Immature natural killer cell (primary cell): ENCODE results near the gene FNDC3B. TPM values are rescaled to one million over a fixed set of nuclear protein-coding genes. Genes with fewer than 3 reads are reported as not detected.
"Not testable (repeated sequence)": the region's sequence is repeated elsewhere in the genome, so short reads cannot be mapped to it uniquely, and the experiment has no call there.

ENCODE experiments used
- DNase-seq, 3 donors: peaks; one replicate each; pipeline ENCODE4 v3.0.0; 2022; ENCODE audit warnings: mixed read lengths in 1 of 3
- H3K27ac Mint-ChIP-seq, 6 donors: one replicate each; pipeline ENCODE4 v1.8.0; 2020; ENCODE audit warnings: mixed read lengths in 6 of 6, mild to moderate bottlenecking in 5 of 6, inconsistent platforms in 4 of 6, moderate library complexity in 3 of 6
- H3K27me3 Mint-ChIP-seq, 3 donors: one replicate each; pipeline ENCODE4 v1.8.0; 2020 to 2021; ENCODE audit warnings: low read depth in 3 of 3, mild to moderate bottlenecking in 3 of 3, mixed read lengths in 3 of 3, moderate library complexity in 3 of 3, inconsistent platforms in 1 of 3
- H3K36me3 Mint-ChIP-seq, 3 donors: one replicate each; pipeline ENCODE4 v1.8.0; 2020; ENCODE audit warnings: mixed read lengths in 3 of 3, inconsistent platforms in 2 of 3, mild to moderate bottlenecking in 2 of 3
- H3K4me1 Mint-ChIP-seq, 2 donors: one replicate each; pipeline ENCODE4 v1.8.0; 2020; ENCODE audit warnings: inconsistent platforms in 2 of 2, mild to moderate bottlenecking in 2 of 2, mixed read lengths in 2 of 2, moderate library complexity in 1 of 2
- H3K4me3 Mint-ChIP-seq, 5 donors: one replicate each; pipeline ENCODE4 v1.8.0; 2020; ENCODE audit warnings: mild to moderate bottlenecking in 5 of 5, mixed read lengths in 5 of 5, inconsistent platforms in 3 of 5, moderate library complexity in 3 of 5
- H3K9me3 Mint-ChIP-seq, 6 donors: one replicate each; pipeline ENCODE4 v1.8.0; 2020; ENCODE audit warnings: mild to moderate bottlenecking in 6 of 6, mixed read lengths in 6 of 6, inconsistent platforms in 4 of 6, moderate library complexity in 3 of 6
- polyA plus RNA-seq, 3 donors: library from polyadenylated mRNA; unstranded; fragments of 300-500 nt; fragmentation: Illumina TruSeq; gene quantifications; one replicate each; pipeline ENCODE4 v1.2.3, GENCODE V29; 2021

FNDC3B gene
- polyA plus RNA-seq, 3 donors from 2014 or later = 19.7 to 46.1 (median 24.4) TPM

DNA sequence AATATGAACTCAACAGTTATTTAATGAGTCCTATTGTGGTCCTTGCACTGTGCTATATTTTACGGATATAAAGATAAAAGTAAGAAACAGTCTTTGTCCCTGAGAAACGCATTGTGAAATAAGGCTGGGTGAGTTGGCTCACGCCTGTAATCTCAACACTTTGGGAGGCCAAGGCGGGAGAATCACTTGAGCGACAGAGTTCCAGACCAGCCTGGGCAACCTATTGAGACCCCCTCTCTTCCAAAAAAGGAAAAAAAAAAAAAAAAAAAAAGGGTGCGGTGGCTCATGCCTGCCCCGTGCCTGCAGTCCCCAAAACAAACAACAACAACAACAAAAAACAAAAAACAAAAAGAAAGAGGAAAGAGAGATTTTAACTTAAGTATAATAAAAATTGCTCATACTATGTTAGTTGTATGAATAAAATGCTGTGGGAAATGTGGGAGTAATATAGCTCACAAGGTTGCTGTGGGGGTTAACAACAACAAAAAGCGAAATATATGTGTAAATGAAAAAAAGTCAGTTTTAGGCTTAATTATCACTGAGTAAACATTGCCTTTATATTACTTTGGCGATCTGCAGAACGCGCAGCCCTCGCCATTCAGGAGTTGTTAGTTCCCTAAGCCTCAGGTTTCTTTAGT, 461 bp upstream of the FNDC3B start:
- Mint-ChIP-seq H3K4me3 (peak overlapping the region; percentile 97 to 99 (median 98)), H3K4me1 (peaks cover 74 to 81% of the 10 kb centered on the region in 2 donors)

DNA sequence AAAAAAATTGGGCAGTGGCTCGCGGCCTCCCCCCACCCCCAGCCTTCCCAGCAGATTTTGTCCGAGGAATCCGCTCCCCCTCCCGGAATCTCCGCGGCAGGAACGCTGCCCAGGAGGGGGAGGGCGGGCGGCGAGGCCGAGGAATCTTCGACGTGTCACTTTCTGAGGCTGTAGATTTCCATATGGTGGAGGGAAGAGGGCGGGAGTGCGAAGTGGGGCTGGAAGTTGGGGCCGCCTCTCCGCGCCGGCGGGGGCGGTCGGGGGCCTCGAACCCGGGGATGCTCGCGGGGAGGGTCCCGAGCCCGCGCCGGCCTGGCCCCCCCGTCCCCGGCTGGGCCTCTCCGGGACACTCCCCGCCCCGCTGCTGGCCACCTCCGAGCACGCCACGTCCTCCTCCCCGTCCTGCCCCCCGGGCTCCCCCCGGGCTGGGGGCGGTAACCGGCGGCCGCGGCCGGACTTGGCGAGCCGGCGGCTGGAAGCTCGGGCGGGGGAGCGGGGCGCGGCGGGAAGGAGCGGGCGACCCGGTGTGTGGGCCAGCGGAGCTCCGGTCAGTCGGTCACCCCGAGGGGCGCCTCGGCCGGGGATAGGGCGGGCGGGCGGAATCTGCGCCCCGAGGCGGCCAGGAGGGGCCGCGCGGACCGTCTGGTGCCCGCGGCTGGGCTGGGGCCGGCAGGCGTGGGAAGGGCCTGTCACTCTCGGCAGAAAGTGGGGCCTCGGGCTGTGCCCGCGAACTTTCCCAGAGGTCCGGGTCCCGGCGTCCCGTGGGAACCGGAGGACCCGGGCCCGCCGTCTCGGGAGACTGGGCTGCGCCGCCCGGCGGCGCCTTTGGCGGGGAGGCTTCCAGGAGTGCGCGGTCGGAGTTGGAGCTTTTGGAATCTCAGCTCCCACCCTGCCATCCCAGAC, 951 bp downstream of the FNDC3B start:
- no peaks in the 10 kb centered on the region for H3K9me3 Mint-ChIP-seq
- H3K27me3 Mint-ChIP-seq = peaks cover 3 to 15% (median 11%) of the 10 kb centered on the region in 3 donors
- H3K27ac Mint-ChIP-seq = peak overlapping the region; percentile 88 to 98 (median 93)
- DNase-seq = peak; percentile 65 to 66 (median 66)
- peaks cover 78 to 86% of the 10 kb centered on the region in 2 donors for H3K4me1 Mint-ChIP-seq
- peak overlapping the region; percentile 87 to 99 (median 90) for H3K4me3 Mint-ChIP-seq
- H3K36me3 Mint-ChIP-seq = peaks cover 0 to 4% (median 0%) of the 10 kb centered on the region in 3 donors

More for the DNA sequence above, 461 bp upstream of the FNDC3B start:
- no peak for DNase-seq
- peaks cover 0 to 4% (median 0%) of the 10 kb centered on the region in 3 donors for H3K36me3 Mint-ChIP-seq
- H3K9me3 Mint-ChIP-seq = no peaks in the 10 kb centered on the region
- H3K27ac Mint-ChIP-seq = peak overlapping the region; percentile 93 to 99 (median 98)
- peaks cover 3 to 15% (median 11%) of the 10 kb centered on the region in 3 donors for H3K27me3 Mint-ChIP-seq

DNA sequence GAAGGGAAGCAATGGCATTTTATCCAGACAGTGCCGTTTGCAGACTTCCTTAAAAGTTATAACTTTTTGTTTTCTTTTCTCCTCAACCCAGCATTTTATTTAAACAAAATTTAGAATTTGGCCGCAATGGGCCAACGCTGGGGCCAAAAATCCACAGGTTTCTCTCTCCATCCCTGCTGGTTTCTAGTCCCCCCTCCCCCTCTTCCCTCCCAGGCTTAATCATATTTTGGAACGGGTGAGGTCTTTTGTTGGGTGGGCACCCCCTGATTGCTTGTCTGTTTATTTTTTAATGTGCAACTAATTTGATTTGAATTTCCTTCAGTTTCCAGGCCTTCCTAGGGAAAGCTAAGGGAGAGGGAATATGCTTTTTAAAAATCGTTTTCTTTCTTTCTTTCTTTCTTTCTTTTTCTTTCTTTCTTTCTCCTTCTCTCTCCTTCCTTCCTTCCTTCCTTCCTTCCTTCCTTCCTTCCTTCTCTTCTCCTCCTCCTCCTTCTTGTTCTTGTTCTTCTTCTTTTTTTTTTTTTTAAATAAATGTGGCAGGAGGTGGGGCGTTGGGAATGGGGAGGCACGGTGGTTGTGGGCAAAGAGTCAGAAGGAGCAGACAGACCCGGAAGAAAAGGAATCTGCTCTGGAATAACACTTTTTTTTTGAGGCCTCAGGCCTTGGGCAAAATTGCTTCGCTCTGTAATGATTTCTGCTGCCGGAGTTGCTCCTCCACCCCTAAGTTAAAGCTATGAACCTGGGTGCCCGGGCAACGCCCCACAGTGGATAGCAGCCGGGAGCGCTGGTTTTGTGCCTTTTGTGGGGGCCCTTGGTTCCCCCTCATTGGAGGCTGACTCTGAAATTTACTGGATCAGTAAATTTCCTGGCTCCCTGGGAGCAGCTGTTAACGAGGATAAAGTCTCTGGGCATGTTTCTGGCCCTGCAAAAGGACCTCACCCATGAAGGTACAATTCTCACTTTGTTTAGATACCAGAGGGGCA, 1.9 kb downstream of the FNDC3B start:
- peak overlapping the region; percentile 85 to 99 (median 90) for H3K4me3 Mint-ChIP-seq
- peak overlapping the region; percentile 88 to 94 (median 91) for H3K27ac Mint-ChIP-seq
- H3K36me3 Mint-ChIP-seq = peaks cover 0 to 4% (median 0%) of the 10 kb centered on the region in 3 donors
- peaks cover 3 to 15% (median 11%) of the 10 kb centered on the region in 3 donors for H3K27me3 Mint-ChIP-seq
- no peaks in the 10 kb centered on the region for H3K9me3 Mint-ChIP-seq
- DNase-seq = no peak
- H3K4me1 Mint-ChIP-seq = peaks cover 76 to 86% of the 10 kb centered on the region in 2 donors

DNA sequence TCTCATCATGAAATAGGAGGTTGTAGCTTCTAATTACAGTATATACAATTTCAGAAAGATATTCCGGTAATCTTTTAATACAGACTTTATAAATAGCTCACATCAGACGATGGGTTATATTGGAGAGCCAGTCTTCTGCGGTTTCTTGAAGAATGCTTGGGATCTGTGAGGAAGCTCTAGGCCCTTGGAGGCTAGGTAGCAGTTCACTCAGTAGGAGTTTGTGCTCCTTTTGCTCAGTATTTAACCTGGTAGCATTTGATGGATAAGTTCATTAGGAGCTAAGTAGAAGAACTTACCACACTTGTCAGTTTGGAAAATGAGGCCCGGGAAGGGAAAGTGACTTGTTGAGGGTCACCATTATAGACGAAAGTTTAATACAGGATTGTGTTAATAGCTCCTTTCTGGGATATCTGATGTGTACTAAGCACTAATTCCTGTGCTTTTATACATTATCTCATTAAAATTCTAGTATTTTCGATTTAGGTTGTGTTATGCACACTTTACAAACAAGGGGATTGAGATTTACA, 2.8 kb downstream of the FNDC3B start:
- no peak for DNase-seq
- Mint-ChIP-seq H3K27ac (peak overlapping the region; percentile 88 to 93 (median 90)), H3K9me3 (no peaks in the 10 kb centered on the region), H3K27me3 (peaks cover 3 to 15% (median 11%) of the 10 kb centered on the region in 3 donors), H3K4me3 (peak overlapping the region; percentile 85 to 99 (median 90)), H3K36me3 (peaks cover 0 to 4% (median 0%) of the 10 kb centered on the region in 3 donors), H3K4me1 (peaks cover 75 to 86% of the 10 kb centered on the region in 2 donors)

DNA sequence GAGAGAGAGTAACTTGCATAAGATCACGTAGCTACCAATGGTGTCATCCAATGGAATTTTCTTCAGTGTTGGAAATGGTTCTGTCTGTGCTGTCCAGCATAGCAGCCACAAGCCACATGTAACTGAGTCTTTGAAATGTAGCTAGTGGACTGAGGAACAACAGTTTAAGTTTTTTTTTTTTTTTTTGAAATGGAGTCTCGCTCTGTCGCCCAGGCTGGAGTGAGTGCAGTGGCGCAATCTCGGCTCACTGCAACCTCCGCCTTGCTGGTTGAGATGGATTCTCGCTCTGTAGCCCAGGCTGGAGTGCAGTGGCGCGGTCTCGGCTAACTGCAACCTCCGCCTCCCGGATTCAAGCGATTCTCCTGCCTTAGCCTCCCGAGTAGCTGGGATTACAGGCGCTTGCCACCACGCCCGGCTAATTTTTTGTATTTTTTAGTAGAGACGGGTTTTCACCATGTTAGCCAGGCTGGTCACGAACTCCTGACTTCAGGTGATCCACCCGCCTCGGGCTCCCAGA, 3.3 kb downstream of the FNDC3B start:
- peaks cover 75 to 86% of the 10 kb centered on the region in 2 donors for H3K4me1 Mint-ChIP-seq
- not testable (repeated sequence) for H3K36me3 Mint-ChIP-seq, H3K9me3 Mint-ChIP-seq, DNase-seq
- H3K27ac Mint-ChIP-seq = peak overlapping the region; percentile 88 to 93 (median 90)
- peaks cover 3 to 15% (median 11%) of the 10 kb centered on the region in 3 donors for H3K27me3 Mint-ChIP-seq
- peak overlapping the region; percentile 85 to 99 (median 90) for H3K4me3 Mint-ChIP-seq

DNA sequence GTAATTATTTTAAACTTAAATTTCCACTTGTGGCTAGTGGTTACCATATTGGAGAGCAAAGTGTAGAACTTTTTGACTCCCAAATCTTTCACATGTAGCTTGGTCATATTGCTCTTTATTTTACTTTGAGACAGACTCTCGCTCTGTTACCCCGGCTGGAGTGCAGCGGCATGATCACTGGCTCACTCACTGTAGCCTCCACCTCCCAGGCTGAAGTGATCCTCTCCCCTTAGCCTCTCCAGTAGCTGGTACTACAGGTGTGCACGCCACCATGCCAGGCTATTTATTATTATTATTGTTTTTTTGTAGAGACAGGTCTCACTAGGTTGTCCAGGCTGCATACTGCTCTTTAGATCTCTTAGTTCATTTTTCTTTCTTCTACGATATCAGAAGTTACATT, 3.9 kb downstream of the FNDC3B start:
- Mint-ChIP-seq H3K4me1 (peaks cover 74 to 85% of the 10 kb centered on the region in 2 donors), H3K4me3 (peak overlapping the region; percentile 28 to 65 (median 46)), H3K27me3 (peaks cover 3 to 15% (median 11%) of the 10 kb centered on the region in 3 donors), H3K9me3 (no peaks in the 10 kb centered on the region), H3K27ac (peak overlapping the region in 5 of 6 donors; percentile 54 to 82 (median 64)), H3K36me3 (peaks cover 0 to 4% (median 0%) of the 10 kb centered on the region in 3 donors)
- DNase-seq = no peak

DNA sequence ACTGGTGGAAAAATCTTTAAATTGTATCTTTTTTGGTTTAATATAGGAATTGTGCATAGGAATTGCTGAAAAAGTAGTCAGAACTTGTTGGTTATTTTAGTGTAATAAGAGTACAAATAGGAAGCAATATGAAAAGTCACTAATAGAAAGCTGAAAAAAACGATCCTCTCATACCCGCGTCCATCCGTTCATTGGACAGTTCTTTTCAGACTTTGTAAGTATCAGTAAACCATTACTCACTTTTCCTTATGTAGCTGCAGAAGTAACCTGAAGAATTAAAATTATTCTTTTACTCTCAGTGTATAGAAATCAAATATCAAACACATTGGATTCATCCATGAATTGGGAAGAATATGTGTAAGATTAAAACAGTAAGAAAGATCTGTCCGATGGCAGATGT, 4.4 kb downstream of the FNDC3B start:
- Mint-ChIP-seq H3K27ac (peak overlapping the region in 5 of 6 donors; percentile 54 to 82 (median 64)), H3K27me3 (peaks cover 3 to 15% (median 11%) of the 10 kb centered on the region in 3 donors), H3K36me3 (peaks cover 0 to 4% (median 0%) of the 10 kb centered on the region in 3 donors), H3K9me3 (no peaks in the 10 kb centered on the region), H3K4me3 (peak overlapping the region in 4 of 5 donors; percentile 10 to 65 (median 40)), H3K4me1 (peaks cover 72 to 84% of the 10 kb centered on the region in 2 donors)
- no peak for DNase-seq

DNA sequence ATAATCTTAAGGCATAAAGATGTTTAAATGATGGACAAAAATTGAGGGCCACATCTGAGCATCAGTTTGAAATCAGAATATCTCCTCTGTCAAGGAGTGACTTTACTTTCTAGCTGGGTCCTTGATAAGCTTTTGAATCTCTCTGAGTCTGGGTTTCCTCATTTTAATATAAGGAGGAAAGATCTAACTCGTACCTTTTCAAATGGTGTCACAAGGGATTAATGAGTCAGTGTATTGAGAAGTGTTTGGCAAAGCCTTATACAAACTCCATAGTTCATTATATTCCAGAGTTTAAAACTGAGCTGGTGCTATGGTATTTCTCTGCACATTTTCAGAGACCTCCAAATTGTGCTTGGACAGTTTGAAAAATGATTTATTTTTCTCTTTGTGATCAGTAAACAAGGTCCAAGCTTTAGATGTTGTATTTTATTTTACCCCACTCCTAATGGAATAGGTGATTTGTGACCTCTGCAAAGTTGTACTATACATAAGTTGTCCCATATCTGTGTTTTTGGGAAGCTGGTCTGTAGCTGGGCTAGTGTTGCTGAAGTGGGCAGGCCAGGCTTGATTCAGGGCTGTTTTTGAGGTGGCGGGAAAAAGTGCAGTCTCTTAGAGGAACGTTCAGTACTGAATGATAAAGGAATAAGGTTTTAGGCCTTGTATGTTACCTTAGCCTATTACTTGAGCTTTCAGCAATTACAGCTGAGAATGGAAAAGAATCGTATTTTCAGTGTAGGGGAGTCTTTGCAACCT, 5.6 kb downstream of the FNDC3B start:
- Mint-ChIP-seq H3K4me3 (peak overlapping the region in 4 of 5 donors; percentile 14 to 39 (median 20)), H3K36me3 (peaks cover 0 to 9% (median 9%) of the 10 kb centered on the region in 3 donors), H3K9me3 (no peaks in the 10 kb centered on the region), H3K4me1 (peaks cover 72 to 89% of the 10 kb centered on the region in 2 donors), H3K27me3 (peaks cover 0 to 9% (median 8%) of the 10 kb centered on the region in 3 donors), H3K27ac (peak overlapping the region; percentile 47 to 83 (median 76))
- DNase-seq = no peak

DNA sequence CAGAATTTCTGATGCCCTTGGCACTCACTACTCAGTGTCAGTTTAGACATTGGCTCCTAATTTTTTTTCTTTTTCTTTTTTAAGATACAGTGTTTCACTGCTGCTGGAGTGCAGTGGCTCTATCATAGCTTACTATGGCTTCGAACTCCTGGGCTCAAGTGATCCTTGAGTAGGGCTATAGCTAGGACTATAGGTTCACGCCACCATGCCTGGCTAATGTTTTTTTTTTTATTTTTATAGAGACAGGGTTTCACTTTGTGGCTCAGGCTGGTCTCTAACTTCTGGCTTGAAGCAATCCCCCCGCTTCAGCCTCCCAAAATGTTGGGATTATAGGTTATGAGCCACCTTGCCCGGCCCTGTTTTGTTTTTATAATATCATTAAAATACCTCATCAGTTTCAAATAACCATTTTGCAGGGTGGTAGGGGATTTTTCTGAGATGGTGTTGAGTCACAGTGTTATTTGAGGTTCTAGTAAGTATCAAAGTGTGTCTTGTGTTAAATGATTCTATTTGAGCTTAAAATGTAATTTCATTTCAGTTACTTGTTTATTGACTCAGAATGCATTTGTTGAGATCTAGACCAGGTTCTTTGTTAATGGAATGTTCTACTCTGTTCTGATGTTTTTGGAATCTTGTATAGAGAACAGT, 7.0 kb downstream of the FNDC3B start:
- H3K4me1 Mint-ChIP-seq = peaks cover 69 to 94% of the 10 kb centered on the region in 2 donors
- peak overlapping the region in 3 of 5 donors; percentile 33 to 48 (median 37) for H3K4me3 Mint-ChIP-seq
- H3K27ac Mint-ChIP-seq = peak overlapping the region; percentile 11 to 76 (median 60)

DNA sequence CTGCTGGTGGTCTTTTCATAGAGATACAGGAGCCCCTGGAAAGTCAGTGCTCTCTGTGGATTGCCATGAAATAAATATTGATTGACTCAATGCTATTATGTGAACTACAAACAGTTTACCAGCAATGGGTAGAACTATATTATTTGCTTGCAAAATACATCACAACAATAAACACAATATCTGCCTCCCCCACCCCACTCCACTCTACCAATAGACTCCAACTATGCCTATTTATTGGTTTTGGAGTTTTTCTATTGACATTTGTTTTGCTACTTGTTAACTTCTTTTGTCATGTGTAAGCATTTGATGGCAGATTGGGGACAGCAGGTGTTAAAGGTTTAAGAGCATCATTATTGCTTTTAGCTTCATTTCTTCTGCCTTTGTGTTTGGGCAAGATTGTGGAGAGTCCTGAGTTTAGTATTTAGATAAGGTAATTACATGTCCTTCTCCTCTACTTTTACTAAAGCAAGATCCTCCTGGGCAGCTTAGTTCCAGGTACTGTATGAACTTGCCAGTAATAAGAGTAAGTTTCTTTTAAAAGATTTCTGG, 8.3 kb downstream of the FNDC3B start:
- no peaks in the 10 kb centered on the region for H3K9me3 Mint-ChIP-seq
- peak overlapping the region in 5 of 6 donors; percentile 2 to 77 (median 33) for H3K27ac Mint-ChIP-seq
- H3K27me3 Mint-ChIP-seq = no peaks in the 10 kb centered on the region
- H3K4me1 Mint-ChIP-seq = peaks cover 61 to 92% of the 10 kb centered on the region in 2 donors
- DNase-seq = no peak
- no peak overlapping the region for H3K4me3 Mint-ChIP-seq
- peaks cover 4 to 26% (median 14%) of the 10 kb centered on the region in 3 donors for H3K36me3 Mint-ChIP-seq

More for the DNA sequence above, 7.0 kb downstream of the FNDC3B start:
- Mint-ChIP-seq H3K9me3 (no peaks in the 10 kb centered on the region), H3K36me3 (peaks cover 0 to 19% (median 10%) of the 10 kb centered on the region in 3 donors), H3K27me3 (peaks cover 0 to 3% (median 2%) of the 10 kb centered on the region in 3 donors)
- no peak for DNase-seq

DNA sequence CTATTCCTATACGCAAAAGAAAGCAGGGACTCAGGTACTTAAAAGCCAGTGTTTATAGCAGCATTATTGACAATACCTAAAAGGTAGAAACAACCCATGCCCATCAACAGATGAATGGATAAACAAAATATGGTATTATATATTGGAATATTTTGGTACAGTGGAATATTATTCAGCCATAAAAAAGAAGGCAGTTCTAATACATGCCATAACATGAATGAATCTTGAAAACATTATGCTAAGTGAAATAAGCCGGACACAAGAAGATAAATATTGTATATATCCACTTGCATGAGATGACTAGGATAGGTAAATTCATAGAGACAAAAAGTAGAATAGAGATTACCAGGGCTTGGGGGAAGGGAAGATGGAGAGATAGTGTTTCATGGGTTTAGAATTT, 9.2 kb downstream of the FNDC3B start:
- H3K36me3 Mint-ChIP-seq = peaks cover 6 to 28% (median 14%) of the 10 kb centered on the region in 3 donors
- peaks cover 58 to 91% of the 10 kb centered on the region in 2 donors for H3K4me1 Mint-ChIP-seq
- no peak overlapping the region for H3K4me3 Mint-ChIP-seq
- H3K27ac Mint-ChIP-seq = peak overlapping the region in 2 of 6 donors; percentile 4 to 43
- no peak for DNase-seq
- H3K27me3 Mint-ChIP-seq = peaks cover 0 to 2% (median 0%) of the 10 kb centered on the region in 3 donors
- no peaks in the 10 kb centered on the region for H3K9me3 Mint-ChIP-seq
